Measurements from ENCODE around the gene SHMT1. TPM values are rescaled to one million over a fixed set of nuclear protein-coding genes. Genes with fewer than 3 reads are reported as not detected.
"Not testable (repeated sequence)": the region's sequence is repeated elsewhere in the genome, so short reads cannot be mapped to it uniquely, and the experiment has no call there.

The SHMT1 gene
- total RNA-seq, 2 experiments from 2014 or later: 58.7 to 61.0 TPM

DNA sequence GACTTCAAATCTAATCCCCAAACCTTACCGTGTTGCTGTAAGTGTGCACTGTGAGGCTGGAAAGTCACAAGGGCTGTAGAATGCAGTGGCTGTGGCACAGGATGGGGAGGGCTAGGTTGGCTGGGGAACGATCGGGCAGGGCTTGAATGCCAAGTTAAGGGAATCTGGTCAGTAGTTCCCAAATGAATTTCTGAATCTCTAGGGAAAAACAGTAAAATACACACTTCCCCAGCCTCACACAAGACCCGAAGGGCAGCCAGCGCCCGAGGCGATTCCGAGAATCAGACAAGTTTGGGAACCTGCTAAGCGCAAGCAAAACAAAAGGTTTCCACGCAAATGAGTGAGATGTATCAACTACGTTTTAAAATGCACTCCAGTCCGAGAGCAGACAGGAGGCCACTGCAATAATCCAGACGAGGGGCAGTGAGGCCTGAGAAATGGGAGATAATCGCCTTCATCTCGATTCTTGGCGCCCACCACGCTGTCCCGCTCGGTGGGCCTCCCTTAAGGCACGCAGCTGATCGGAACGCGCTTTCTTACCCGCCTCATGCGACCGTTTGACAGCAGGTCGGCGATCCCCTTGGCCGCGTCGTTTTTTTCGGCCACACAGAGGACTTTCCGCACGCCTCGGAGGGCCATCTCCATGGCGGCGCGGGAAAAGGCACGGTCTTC is 49.2 kb downstream of the SHMT1 start:
- CTCF ChIA-PET: interaction anchor here (0.5 to 1.1 kb wide), 3 partner anchors 14 to 53 kb away, joined by 3 read pairs; no protein-coding TSS in a partner anchor
- Mint-ChIP-seq H3K36me3 (ENCODE audit: low read depth) (peaks cover 35% of the 10 kb centered on the region), H3K4me1 (peaks cover 64% of the 10 kb centered on the region), H3K9me3 (ENCODE audit: low read depth) (no peaks in the 10 kb centered on the region), H3K27ac (peak overlapping the region; percentile 100), H3K27me3 (no peaks in the 10 kb centered on the region), H3K4me3 (peak overlapping the region; percentile 85)
- DNase-seq (peak; percentile 22), ATAC-seq (no peak)
- intact Hi-C loops (cut with DNase I, micrococcal nuclease): loop anchor here (2.0 kb wide), 2 partner anchors 53 to 561 kb away; partner anchors contain the start of gene MIEF2 (in 1 of the 2)
- POLR2A ChIA-PET: interaction anchor here (0.5 to 1.0 kb wide), 3 partner anchors 52 to 630 kb away, joined by 4 to 9 read pairs (median 5); no protein-coding TSS in a partner anchor

DNA sequence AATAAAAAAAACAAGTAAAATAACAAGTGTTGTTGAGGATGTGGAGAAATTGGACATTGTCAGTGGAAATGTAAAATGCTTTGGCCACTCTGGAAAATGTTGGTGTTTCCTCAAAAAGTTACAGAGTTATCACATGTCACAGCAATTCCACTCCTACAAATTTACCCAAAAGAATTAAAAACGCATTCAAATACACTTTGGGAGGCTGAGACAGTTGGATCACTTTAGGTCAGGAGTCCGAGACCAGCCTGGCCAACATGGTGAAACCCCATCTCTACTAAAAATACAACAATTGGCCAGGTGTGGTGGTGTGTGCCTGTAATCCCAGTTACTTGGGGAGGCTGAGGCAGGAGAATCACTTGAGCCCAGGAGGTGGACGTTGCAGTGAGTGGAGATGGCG is 54.1 kb downstream of the SHMT1 start:
- intact Hi-C loops (cut with DNase I, micrococcal nuclease): no loop called here
- Mint-ChIP-seq H3K36me3 (ENCODE audit: low read depth) (peaks cover 48% of the 10 kb centered on the region), H3K27me3 (no peaks in the 10 kb centered on the region), H3K9me3 (ENCODE audit: low read depth) (no peaks in the 10 kb centered on the region), H3K4me3 (no peak overlapping the region), H3K27ac (no peak overlapping the region), H3K4me1 (peaks cover 29% of the 10 kb centered on the region)
- ChIA-PET POLR2A (no interaction called here), CTCF (no interaction called here)
- ATAC-seq: no peak
- DNase-seq: no peak

DNA sequence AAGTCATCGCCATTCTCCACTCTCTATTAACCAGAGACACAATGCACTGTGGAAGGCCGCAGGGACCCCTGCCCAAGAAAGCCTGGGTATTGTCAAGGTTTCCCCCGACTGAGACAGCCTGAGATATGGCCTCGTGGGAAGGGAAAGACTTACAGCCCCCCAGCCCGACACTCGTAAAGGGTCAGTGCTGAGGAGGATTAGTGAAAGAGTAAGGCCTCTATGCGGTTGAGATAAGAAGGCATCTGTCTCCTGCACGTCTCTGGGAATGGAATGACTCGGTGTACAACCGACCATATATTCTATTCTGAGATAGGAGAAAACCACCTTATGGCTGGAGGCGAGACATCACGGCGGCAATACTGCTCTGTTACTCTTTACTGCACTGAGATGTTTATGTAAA is 60.1 kb downstream of the SHMT1 start:
- H3K9me3 Mint-ChIP-seq (ENCODE audit: low read depth); H3K27me3 Mint-ChIP-seq; ATAC-seq; POLR2A ChIA-PET; CTCF ChIA-PET; H3K4me1 Mint-ChIP-seq; H3K4me3 Mint-ChIP-seq; intact Hi-C loops (cut with DNase I, micrococcal nuclease); DNase-seq; H3K27ac Mint-ChIP-seq: not testable (repeated sequence)
- peaks cover 43% of the 10 kb centered on the region for H3K36me3 Mint-ChIP-seq (ENCODE audit: low read depth)

DNA sequence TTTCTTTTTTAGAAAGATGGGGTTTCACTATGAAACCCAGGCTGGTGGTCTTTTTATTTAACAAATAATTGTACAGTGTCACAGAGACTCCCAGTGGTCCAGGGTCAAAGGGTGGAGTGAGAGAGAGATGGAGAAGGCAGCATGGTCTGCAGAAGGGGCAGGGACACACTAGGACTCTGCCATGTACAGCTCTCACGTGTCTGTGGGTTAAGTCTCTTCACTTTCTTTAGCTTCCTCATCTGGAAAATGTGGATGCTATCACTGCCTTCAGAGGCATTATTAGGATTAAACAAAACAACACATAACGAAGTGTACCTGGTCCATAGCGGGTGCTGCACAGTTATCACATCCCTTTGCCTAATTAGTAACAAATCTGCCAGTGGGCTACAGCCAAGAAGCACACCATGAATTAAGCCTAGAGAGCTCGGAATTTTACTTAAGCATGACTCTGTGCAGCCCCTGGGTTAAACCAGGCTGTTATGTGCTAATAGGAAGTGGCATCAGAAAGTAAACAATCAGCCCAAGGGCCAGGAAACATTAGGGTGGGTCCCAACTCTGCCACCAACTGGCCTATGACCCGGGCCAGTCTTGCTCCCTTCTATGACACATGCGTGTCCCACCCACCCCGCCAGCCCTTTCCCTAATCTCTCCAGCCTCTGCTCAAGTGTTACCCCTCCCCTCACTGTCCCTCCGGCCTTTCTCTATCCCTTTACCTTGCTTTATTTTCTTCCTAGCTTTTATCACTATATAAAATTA is 62.4 kb downstream of the SHMT1 start:
- ChIA-PET CTCF (no interaction called here), POLR2A (interaction anchor here (0.6 kb wide), 1 partner anchor 554 kb away, joined by 3 read pairs; no protein-coding TSS in a partner anchor)
- ATAC-seq (no peak), DNase-seq (no peak)
- Mint-ChIP-seq H3K4me3 (no peak overlapping the region), H3K36me3 (ENCODE audit: low read depth) (peaks cover 37% of the 10 kb centered on the region), H3K27ac (no peak overlapping the region), H3K27me3 (no peaks in the 10 kb centered on the region), H3K9me3 (ENCODE audit: low read depth) (no peaks in the 10 kb centered on the region), H3K4me1 (no peaks in the 10 kb centered on the region)
- intact Hi-C loops (cut with DNase I, micrococcal nuclease): no loop called here

DNA sequence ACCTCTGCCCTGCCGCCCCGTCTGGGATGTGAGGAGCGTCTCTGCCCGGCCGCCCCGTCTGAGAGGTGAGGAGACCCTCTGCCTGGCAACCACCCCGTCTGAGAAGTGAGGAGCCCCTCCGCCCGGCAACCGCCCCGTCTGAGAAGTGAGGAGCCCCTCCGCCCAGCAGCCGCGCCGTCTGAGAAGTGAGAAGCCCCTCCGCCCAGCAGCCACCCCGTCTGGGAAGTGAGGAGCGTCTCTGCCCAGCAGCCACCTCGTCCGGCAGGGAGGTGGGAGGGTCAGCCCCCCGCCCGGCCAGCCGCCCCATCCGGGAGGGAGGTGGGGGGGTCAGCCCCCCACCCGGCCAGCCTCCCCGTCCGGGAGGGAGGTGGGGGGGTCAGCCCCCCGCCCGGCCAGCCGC is 65.3 kb downstream of the SHMT1 start:
- POLR2A ChIA-PET; H3K27ac Mint-ChIP-seq; H3K4me1 Mint-ChIP-seq; ATAC-seq; DNase-seq; H3K4me3 Mint-ChIP-seq; H3K9me3 Mint-ChIP-seq (ENCODE audit: low read depth); H3K27me3 Mint-ChIP-seq; CTCF ChIA-PET; intact Hi-C loops (cut with DNase I, micrococcal nuclease): not testable (repeated sequence)
- peaks cover 32% of the 10 kb centered on the region for H3K36me3 Mint-ChIP-seq (ENCODE audit: low read depth)

DNA sequence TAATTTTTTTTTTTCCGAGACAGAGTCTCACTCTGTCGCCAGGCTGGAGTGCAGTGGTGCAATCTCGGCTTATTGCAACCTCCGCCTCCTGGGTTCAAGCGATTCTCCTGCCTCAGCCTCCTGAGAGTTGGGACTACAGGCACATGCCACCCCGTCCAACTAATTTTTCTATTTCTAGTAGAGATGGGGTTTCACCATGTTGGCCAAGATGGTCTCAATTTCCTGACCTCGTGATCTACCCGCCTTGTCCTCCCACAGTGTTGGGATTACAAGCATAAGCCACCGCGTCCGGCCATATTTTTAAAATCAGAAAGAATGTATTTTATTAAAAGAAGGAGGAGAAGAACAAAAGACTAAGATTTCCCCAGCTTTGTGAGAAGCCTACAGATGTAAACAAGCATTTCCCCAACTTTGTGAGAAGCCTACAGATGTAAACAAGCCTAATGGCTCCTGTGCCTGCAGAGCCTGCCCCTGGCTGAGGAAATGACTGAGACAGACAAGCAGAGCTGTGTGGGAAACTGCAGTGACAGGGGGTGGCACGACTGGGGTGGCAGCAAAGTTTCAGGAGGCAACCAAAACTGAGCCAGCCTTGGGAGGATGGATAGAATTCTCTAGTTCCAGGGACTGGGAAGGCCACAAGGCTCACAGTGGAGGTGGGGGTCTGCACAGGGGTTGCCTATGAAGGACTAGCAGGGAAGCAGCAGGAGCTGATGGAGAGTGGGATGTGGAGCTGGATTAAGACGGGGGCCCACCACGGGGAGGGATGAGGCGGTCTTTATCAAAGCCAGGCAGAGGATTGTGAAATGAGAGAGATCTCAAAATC is 71.4 kb downstream of the SHMT1 start:
- intact Hi-C loops (cut with DNase I, micrococcal nuclease): no loop called here
- no peak overlapping the region for H3K27ac Mint-ChIP-seq
- H3K9me3 Mint-ChIP-seq (ENCODE audit: low read depth): no peaks in the 10 kb centered on the region
- no peaks in the 10 kb centered on the region for H3K27me3 Mint-ChIP-seq
- ATAC-seq (no peak), DNase-seq (no peak)
- peaks cover 50% of the 10 kb centered on the region for H3K36me3 Mint-ChIP-seq (ENCODE audit: low read depth)
- no peaks in the 10 kb centered on the region for H3K4me1 Mint-ChIP-seq
- ChIA-PET CTCF (no interaction called here), POLR2A (interaction anchor here (0.7 kb wide), 1 partner anchor 27 kb away, joined by 3 read pairs; no protein-coding TSS in a partner anchor)
- no peak overlapping the region for H3K4me3 Mint-ChIP-seq

DNA sequence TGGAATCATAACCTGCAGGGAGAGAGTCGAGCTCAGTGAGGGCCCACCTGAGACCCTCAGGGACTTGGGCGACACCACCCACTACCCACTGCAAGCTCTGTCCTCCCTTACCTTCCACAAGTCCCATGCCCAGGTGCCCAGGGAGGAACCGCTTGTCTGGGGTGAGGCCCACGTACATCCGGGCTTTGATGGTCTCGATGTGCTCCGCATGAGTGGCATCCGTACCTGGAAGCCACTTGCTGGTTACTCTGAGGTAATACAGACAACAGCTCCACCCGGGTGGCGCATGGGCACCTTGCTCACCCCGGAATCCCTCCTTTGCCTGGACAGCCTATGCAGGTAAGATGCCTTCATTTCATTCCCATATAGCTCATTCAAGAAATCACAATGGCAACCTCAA is 78.1 kb downstream of the SHMT1 start:
- no peaks in the 10 kb centered on the region for H3K27me3 Mint-ChIP-seq
- no peak for ATAC-seq
- no peaks in the 10 kb centered on the region for H3K9me3 Mint-ChIP-seq (ENCODE audit: low read depth)
- no peak overlapping the region for H3K27ac Mint-ChIP-seq
- H3K36me3 Mint-ChIP-seq (ENCODE audit: low read depth): peaks cover 64% of the 10 kb centered on the region
- ChIA-PET POLR2A (no interaction called here), CTCF (interaction anchor here (0.9 to 1.2 kb wide), 2 partner anchors 17 to 36 kb away, joined by 4 to 5 read pairs; no protein-coding TSS in a partner anchor)
- no peaks in the 10 kb centered on the region for H3K4me1 Mint-ChIP-seq
- intact Hi-C loops (cut with DNase I, micrococcal nuclease): no loop called here
- no peak for DNase-seq
- no peak overlapping the region for H3K4me3 Mint-ChIP-seq

DNA sequence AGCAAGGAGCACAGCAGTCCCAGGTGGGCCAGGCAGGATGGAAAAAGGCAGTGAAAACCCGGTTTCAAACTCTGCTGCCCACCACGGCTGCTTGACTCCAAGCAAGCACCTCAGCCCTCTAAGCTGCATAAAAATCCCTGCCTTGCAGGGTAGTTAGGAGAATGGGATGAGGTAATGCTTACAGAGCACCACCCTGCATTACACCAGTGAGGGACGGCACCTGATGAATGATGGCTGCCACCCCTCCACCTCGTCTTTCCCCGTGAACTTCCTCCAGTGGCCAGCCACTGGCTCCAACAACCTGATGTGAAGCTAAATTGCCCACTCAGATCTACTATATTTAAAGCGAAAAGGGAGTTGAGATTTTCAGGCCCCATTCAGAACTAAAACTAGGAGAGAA is 81.6 kb downstream of the SHMT1 start:
- Mint-ChIP-seq H3K36me3 (ENCODE audit: low read depth) (peaks cover 53% of the 10 kb centered on the region), H3K27ac (no peak overlapping the region), H3K9me3 (ENCODE audit: low read depth) (no peaks in the 10 kb centered on the region), H3K4me1 (no peaks in the 10 kb centered on the region), H3K27me3 (no peaks in the 10 kb centered on the region), H3K4me3 (no peak overlapping the region)
- DNase-seq (no peak), ATAC-seq (no peak)
- intact Hi-C loops (cut with DNase I, micrococcal nuclease): no loop called here
- CTCF ChIA-PET: no interaction called here
- POLR2A ChIA-PET: no interaction called here

DNA sequence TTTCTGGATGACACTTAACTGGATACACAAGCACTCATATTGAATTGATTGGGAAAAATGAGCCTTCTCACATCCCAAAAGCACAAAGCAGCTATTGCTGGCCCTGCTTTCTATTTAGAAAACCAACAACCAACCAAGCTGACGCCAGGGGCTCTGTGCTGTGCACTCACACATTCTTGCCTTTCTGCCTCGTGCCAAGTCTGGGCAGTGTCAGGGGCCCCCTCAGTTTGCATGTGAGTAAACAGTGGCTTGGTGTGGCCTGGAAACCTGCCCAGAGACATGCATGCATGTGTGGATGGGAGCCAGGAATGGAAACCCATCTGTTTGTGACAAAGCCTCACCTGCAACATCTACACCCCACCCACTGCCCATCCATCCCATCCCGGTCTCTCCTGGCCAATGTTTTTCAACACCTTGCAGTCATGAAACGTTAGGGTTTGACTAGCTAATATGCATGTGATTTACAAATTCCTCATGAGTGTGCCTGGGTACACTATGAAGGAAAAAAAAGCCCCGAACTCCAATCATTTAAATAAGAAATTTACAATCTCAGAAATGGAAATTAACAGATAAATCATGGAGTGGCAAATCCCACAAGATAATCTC is 82.5 kb downstream of the SHMT1 start:
- DNase-seq: no peak
- H3K4me1 Mint-ChIP-seq: no peaks in the 10 kb centered on the region
- ChIA-PET POLR2A (no interaction called here), CTCF (interaction anchor here (0.5 kb wide), 1 partner anchor 72 kb away, joined by 3 read pairs; no protein-coding TSS in a partner anchor)
- intact Hi-C loops (cut with DNase I, micrococcal nuclease): no loop called here
- H3K27ac Mint-ChIP-seq: no peak overlapping the region
- H3K36me3 Mint-ChIP-seq (ENCODE audit: low read depth): peaks cover 47% of the 10 kb centered on the region
- no peaks in the 10 kb centered on the region for H3K9me3 Mint-ChIP-seq (ENCODE audit: low read depth)
- H3K4me3 Mint-ChIP-seq: no peak overlapping the region
- no peak for ATAC-seq
- no peaks in the 10 kb centered on the region for H3K27me3 Mint-ChIP-seq

DNA sequence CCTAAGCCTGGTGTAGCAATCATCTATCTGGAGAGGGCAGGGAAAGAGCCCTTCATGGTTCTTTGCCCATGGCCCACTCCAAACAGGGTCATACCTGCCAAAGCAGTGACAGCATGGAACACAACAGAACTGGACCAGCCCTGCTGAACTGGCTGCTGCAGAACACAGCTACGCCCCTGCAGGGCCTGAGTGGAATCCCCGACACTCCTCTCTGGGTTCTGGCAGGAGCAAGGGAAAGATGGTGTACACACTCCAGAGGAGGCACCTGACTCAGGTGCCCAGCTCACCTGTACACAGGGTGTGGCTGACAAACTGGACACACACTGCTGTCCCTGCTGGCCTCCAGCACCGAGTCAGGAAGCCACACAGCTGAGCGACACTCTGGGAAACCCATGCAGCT is 83.1 kb downstream of the SHMT1 start:
- Mint-ChIP-seq H3K36me3 (ENCODE audit: low read depth) (peaks cover 42% of the 10 kb centered on the region), H3K4me3 (no peak overlapping the region), H3K27ac (no peak overlapping the region), H3K4me1 (no peaks in the 10 kb centered on the region), H3K9me3 (ENCODE audit: low read depth) (no peaks in the 10 kb centered on the region), H3K27me3 (no peaks in the 10 kb centered on the region)
- ATAC-seq (no peak), DNase-seq (no peak)
- POLR2A ChIA-PET: no interaction called here
- intact Hi-C loops (cut with DNase I, micrococcal nuclease): no loop called here
- CTCF ChIA-PET: no interaction called here

DNA sequence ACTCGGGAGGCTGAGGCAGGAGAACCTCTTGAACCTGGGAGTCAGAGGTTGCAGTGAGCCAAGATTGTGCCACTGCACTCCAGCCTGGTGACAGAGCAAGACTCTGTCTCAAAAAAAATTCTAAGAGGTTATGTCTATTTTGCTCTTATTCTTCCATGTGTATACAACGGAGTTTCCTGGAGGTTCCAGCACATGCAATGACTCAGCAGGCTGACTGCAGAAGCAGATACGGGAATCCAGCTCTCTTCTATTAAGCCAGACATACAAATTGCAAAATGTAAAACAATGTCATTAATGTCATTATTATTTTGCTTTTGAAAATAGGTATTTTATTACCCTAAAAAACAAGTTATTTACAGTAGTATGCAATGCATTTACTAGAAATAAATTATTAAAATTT is 84.5 kb downstream of the SHMT1 start:
- ChIA-PET CTCF (no interaction called here), POLR2A (no interaction called here)
- no peak overlapping the region for H3K27ac Mint-ChIP-seq
- intact Hi-C loops (cut with DNase I, micrococcal nuclease): no loop called here
- H3K9me3 Mint-ChIP-seq (ENCODE audit: low read depth): no peaks in the 10 kb centered on the region
- H3K27me3 Mint-ChIP-seq: no peaks in the 10 kb centered on the region
- H3K4me3 Mint-ChIP-seq: no peak overlapping the region
- DNase-seq (no peak), ATAC-seq (no peak)
- peaks cover 35% of the 10 kb centered on the region for H3K36me3 Mint-ChIP-seq (ENCODE audit: low read depth)
- H3K4me1 Mint-ChIP-seq: no peaks in the 10 kb centered on the region
